Non-pigmented ciliary epithelial cell (primary cell): ENCODE measurements around the gene UGT1A6.
"Not testable (repeated sequence)": the region's sequence is repeated elsewhere in the genome, so short reads cannot be mapped to it uniquely, and the experiment has no call there.

ENCODE experiments used
- DNase-seq: peaks from one replicate; pipeline ENCODE4 v3.0.0-alpha.2; 2010; ENCODE audit warnings: low read depth

The UGT1A6 gene

GRCh38 chr2:233686928-233687327 is 5.8 kb upstream of the UGT1A6 start:
- no peak for DNase-seq

GRCh38 chr2:233688341-233688740 is 4.3 kb upstream of the UGT1A6 start:
- DNase-seq = no peak

DNA sequence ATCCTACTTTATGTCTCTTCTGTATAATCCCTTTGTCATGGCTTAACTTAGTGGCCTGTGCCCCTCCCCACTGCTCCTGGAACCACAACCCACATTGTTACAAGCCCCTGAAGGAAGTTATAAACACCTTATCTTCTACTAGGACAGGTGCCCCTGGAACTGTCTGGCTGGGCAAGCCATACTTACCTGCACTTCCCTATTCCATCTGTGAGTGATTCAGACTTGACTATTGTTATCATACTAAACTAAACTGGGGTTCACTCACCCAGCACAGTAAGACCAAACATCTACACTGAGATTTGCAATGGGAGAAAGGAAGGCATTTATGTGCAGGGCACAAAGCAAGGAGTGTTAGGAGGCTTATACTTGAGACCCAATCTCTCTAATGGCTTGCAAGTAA is 3.7 kb upstream of the UGT1A6 start:
- DNase-seq = no peak

DNA sequence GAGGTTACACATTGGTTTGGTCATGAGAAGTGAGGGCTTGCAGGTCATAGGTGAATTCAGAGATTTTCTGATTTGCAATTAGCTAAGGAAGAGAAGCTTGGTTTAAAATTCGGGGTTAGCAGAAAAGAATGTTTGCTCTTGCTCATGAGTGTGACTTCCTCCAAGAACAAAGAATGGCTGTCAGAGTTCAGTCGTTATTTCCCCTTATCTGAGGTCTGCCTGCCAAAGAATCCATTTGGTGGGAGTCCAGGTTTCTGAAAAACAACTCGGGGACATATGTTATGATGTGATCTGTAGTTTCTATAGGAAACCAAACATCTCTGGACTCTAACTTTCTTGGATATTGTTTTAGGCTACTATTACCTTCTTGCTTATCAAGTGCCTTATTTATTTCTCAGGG is 3.2 kb upstream of the UGT1A6 start:
- no peak for DNase-seq

- no peak for DNase-seq
Measured at GRCh38 chr2:233690444-233690843, 2.2 kb upstream of the UGT1A6 start.

DNA sequence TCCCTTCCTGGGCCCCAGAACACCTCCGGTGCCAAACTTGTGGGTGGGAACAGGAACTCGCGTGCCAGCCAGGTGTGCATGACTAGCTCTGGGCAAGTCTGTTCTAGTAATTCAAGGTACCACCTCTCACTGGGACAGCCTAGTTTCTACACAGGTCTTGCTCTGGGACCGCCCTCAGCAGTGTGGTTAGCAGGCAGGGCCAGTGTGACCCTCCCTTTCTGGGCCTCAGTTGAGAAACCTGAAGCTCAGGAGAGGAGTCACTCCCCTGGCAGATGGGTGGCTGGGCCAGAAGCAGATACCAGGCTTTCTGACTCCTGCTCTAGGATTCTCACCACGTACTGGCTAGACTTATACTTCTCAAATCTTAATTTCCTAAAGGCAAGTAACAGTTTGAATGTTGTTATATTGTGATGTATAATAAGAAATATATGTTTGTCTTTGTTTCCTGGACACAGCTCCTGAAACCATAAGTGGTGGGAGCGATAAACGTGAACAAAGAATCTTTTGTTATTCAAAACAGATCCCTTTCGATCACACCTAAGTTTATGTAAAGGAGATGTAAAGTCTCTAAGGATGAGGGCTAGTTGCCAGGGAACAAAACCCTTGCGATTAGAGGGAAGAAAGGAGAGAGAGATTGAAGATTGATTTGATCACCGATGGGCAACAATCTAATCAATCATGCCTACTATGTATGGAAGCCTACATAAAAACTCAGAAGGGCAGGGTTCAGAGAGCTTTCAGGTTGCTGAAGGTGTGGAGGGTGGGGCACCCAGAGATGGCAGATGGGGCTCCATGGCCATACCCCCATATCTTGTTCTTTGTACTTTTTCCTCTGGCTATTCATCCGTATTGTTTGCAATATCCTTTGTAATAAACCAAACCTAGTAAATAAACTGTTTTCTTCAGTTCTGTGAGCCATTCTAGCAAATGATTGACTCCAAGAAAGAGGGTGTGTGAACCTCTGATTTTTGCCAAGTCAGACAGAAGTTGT is 952 bp upstream of the UGT1A6 start:
- DNase-seq = no peak

DNA sequence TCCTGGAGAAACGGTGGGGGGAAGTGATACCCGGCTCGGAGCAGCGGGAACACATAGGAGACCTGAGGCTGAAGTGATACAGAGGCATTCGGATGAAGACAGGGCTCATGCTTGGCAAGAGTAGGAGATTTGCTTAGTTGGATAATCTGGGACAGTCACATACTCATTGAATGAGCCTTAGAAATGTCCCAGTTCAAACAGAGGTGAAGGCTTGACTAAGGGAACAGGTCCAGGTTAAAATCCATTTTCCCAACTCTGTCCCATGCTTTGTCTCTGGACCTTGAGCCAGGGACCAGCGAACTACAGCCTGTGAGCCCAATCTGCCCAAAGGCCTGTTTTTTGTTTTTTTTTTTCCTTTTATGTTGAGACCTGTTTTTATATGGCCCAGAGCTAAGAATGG is 1.3 kb downstream of the UGT1A6 start:
- no peak for DNase-seq

GRCh38 chr2:233698740-233699139 is 6.0 kb downstream of the UGT1A6 start:
- no peak for DNase-seq

GRCh38 chr2:233699424-233700027 is 6.8 kb downstream of the UGT1A6 start:
- DNase-seq = no peak

GRCh38 chr2:233700028-233700635 is 7.4 kb downstream of the UGT1A6 start:
- DNase-seq = no peak

DNA sequence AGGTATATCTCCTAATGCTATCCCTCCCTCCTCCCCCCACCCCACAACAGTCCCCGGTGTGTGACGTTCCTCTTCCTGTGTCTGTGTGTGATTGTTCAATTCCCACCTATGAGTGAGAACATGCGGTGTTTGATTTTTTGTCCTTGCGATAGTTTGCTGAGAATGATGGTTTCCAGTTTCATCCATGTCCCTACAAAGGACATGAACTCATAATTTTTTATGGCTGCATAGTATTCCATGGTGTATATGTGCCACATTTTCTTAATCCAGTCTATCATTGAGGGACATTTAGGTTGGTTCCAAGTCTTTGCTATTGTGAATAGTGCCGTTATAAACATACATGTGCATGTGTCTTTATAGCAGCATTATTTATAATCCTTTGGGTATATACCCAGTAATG is 8.2 kb downstream of the UGT1A6 start:
- DNase-seq = not testable (repeated sequence)

GRCh38 chr2:233702238-233702637 is 9.5 kb downstream of the UGT1A6 start:
- DNase-seq = no peak

DNA sequence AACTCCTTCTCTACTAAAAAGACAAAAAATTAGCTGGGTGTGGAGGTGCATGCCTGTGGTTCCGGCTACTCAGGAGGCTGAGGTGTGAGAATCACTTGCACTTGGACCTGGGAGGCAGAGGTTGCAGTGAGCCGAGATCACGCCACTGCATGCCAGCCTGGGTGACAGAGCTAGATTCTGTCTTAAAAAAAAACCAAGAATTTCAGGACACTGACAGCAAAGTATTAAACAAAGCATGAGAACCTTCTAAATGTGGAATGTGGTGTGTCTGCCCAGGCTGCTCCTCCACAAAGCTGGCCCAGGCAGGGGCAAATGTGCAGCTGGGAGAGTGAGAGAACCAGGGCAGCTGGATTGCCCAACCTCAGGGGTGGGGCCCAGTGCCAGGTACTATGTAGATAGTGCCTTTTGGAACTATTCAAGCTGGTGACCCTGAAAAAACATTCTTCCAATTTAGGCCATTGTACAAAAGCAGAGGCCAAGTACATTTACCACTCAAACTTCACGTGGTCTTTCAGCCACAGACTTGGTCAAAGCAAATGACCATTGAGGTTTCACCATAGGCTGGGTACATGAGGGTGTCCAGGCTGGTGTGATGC is 13.3 kb downstream of the UGT1A6 start:
- DNase-seq = no peak

GRCh38 chr2:233706720-233707119 is 14.0 kb downstream of the UGT1A6 start:
- DNase-seq = no peak

- no peak for DNase-seq
Measured at GRCh38 chr2:233707940-233708644, 15.4 kb downstream of the UGT1A6 start.

GRCh38 chr2:233708942-233709341 is 16.3 kb downstream of the UGT1A6 start:
- DNase-seq = no peak

GRCh38 chr2:233711312-233712008 is 18.8 kb downstream of the UGT1A6 start:
- no peak for DNase-seq

GRCh38 chr2:233712611-233713261 is 20.0 kb downstream of the UGT1A6 start, which contains the start of gene UGT1A5:
Gene UGT1A5 (plus strand): TSS chr2:233712907. CDS start chr2:233712992, 85 bp downstream.
- DNase-seq = no peak

DNA sequence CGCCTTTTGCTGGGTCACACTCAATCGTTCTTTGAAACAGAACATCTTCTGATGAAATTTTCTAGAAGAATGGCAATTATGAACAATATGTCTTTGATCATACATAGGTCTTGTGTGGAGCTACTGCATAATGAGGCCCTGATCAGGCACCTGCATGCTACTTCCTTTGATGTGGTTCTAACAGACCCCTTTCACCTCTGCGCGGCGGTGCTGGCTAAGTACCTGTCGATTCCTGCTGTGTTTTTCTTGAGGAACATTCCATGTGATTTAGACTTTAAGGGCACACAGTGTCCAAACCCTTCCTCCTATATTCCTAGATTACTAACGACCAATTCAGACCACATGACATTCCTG is 20.5 kb downstream of the UGT1A6 start:
- DNase-seq = no peak

DNA sequence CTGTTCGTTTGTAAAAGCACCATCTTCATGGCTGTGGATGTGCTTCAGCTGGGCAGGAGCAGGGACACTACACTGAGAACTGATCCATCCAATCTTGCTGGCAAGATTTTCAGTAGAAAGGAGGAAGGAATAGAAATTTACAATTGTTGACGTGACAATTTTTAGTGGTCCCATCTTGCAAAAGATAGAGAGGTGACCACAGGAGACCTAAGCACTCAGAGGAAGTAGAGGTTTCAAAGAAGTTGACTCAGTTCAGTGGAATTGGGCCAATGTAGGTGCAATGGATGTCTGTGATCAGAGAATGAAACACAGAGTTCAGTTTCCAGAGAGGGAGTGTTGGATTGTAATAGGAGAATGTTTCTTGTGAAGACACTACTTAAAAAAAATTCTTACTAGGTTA is 21.4 kb downstream of the UGT1A6 start:
- no peak for DNase-seq

DNA sequence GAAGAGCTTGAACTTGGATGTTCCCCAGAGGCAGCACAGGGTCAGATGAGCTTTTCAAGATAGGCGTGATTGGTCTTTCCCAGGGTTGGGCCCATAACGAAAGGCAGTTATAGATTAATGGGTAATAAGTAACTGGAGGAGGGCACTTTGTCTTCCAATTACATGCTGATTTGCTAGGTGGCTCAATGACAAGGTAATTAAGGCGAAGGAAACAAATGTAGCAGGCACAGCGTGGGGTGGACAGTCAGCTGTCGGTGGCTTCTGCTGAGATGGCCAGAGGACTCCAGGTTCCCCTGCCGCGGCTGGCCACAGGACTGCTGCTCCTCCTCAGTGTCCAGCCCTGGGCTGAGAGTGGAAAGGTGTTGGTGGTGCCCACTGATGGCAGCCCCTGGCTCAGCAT is 25.9 kb downstream of the UGT1A6 start, which contains the start of gene UGT1A4:
Gene UGT1A4 (plus strand): TSS at position 185 of the 400 bp plus-strand sequence. CDS start 85 bp downstream, at position 270.
- DNase-seq = no peak
